ENCODE measurements around the gene CCDC136. TPM values are rescaled to one million over a fixed set of nuclear protein-coding genes. Genes with fewer than 3 reads are reported as not detected.

Gene CCDC136
- total RNA-seq, 1 donor from 2014 or later: 0.26 TPM

DNA sequence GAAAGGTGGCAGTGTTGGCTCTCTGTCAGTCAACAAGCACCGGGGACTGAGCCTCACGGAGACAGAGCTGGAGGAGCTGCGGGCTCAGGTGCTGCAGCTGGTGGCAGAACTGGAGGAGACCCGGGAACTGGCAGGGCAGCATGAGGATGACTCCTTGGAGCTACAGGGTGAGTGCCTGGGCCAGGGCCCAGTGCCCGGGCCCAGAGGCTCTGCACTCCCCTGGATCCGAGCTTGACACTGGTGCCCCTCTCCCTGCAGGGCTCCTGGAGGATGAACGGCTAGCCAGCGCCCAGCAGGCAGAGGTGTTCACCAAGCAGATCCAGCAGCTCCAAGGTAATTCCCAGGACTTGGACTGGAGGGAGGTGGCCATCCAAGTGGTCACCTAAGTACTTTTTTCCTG lies 2.7 kb downstream of the CCDC136 start:
- H3K4me3 ChIP-seq (ENCODE audit: low read depth, low read length): no peak overlapping the region
- no peak for FAIRE-seq
- no peak for DNase-seq (ENCODE audit: low read depth)
- no peaks in the 10 kb centered on the region for H3K36me3 ChIP-seq (ENCODE audit: control insufficient read depth, insufficient read depth, low read length)
- no peaks in the 10 kb centered on the region for H3K27me3 ChIP-seq (ENCODE audit: control insufficient read depth, insufficient read depth, low read length)
- TF ChIP-seq, protein P1, sequence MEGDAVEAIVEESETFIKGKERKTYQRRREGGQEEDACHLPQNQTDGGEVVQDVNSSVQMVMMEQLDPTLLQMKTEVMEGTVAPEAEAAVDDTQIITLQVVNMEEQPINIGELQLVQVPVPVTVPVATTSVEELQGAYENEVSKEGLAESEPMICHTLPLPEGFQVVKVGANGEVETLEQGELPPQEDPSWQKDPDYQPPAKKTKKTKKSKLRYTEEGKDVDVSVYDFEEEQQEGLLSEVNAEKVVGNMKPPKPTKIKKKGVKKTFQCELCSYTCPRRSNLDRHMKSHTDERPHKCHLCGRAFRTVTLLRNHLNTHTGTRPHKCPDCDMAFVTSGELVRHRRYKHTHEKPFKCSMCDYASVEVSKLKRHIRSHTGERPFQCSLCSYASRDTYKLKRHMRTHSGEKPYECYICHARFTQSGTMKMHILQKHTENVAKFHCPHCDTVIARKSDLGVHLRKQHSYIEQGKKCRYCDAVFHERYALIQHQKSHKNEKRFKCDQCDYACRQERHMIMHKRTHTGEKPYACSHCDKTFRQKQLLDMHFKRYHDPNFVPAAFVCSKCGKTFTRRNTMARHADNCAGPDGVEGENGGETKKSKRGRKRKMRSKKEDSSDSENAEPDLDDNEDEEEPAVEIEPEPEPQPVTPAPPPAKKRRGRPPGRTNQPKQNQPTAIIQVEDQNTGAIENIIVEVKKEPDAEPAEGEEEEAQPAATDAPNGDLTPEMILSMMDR (IDR thresholded peaks at IDR 0.05; ENCODE audit: insufficient read depth, low read length, severe bottlenecking): no peak

DNA sequence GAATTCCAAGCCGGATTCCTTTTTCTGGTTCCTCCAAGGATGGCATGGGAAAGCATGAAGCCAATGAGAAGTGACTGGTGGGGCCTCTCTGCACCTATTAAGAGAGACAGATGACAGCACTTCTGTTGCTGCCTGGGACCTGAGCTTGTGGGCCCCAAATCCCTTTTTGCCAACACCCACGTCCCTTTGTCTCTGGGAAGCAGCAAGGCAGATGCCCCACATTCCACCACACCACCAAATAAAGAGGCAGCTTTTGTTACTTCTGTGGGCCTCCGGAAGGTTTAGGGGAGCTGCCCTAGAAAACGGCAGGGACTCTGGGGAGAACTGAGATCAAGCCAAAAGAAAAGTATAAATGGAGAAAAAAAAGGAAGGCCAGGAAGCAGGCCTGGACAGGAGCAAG lies 3.4 kb downstream of the CCDC136 start:
- TF ChIP-seq, protein P1 (IDR thresholded peaks at IDR 0.05; ENCODE audit: insufficient read depth, low read length, severe bottlenecking): no peak
- Histone ChIP-seq H3K36me3 (ENCODE audit: control insufficient read depth, insufficient read depth, low read length) (no peaks in the 10 kb centered on the region), H3K4me3 (ENCODE audit: low read depth, low read length) (no peak overlapping the region), H3K27me3 (ENCODE audit: control insufficient read depth, insufficient read depth, low read length) (no peaks in the 10 kb centered on the region)
- FAIRE-seq: no peak
- no peak for DNase-seq (ENCODE audit: low read depth)

DNA sequence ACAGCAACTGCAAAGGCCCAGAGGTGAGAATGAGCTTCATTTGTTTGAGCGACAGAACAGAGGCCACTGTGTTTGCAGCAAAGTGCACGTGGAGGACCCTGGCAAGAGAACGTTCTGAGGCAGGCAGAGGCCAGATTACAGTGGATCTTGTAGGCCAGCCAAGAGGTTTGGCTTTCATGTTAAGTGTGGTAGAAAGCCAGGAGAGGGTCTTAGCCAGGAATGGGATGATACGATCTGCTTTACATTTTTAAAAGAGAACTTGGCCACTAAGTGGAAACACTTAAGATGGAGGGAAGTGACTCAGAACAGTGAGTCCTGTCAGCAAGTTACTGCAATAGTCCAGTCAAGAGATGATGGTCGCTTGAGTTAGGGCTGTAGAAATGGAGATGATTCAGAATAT lies 4.6 kb downstream of the CCDC136 start:
- H3K4me3 ChIP-seq (ENCODE audit: low read depth, low read length): no peak overlapping the region
- FAIRE-seq (no peak), DNase-seq (ENCODE audit: low read depth) (peak; percentile 31)
- TF ChIP-seq, protein P1 (IDR thresholded peaks at IDR 0.05; ENCODE audit: insufficient read depth, low read length, severe bottlenecking): no peak
- H3K36me3 ChIP-seq (ENCODE audit: control insufficient read depth, insufficient read depth, low read length): no peaks in the 10 kb centered on the region
- no peaks in the 10 kb centered on the region for H3K27me3 ChIP-seq (ENCODE audit: control insufficient read depth, insufficient read depth, low read length)

DNA sequence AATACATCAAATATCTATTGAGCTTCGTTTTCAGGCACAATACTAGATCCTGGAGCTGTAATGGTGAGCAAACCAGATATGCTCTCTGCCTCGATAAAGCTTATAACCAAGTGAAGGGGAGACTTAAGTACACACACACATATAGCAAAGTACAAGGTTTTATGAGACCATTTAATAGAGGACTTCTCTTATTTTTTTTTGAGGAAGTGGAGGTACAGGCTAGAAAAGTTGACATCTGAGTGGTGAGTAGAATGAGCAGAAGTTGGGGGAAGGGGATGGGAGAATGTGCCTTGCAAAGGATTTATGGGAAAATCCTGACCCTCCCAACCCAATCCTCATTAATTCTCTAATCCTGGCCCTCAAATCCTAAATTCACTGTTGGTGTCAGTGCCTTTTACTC lies 7.7 kb downstream of the CCDC136 start:
- H3K36me3 ChIP-seq (ENCODE audit: control insufficient read depth, insufficient read depth, low read length): no peaks in the 10 kb centered on the region
- no peak overlapping the region for H3K4me3 ChIP-seq (ENCODE audit: low read depth, low read length)
- DNase-seq (ENCODE audit: low read depth) (no peak), FAIRE-seq (no peak)
- TF ChIP-seq, protein P1 (IDR thresholded peaks at IDR 0.05; ENCODE audit: insufficient read depth, low read length, severe bottlenecking): no peak
- H3K27me3 ChIP-seq (ENCODE audit: control insufficient read depth, insufficient read depth, low read length): no peaks in the 10 kb centered on the region

DNA sequence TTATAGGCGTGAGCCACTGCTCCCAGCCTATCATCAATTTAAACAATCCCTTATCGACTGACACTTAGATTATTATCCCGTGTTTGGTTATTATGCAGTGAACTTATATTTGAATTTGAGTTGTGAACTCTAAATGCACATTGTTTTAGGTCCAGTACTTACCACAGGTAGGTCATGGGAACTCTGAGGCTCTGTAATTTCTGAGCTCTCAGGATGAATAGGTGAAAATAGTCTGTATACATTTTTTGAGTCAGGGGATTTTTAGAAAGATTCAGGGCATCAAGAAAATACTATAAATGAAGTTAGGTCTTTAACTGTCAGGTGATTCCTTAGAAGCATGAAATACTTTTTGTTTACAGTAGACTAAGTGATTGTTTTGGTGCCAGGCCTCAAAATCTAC lies 8.8 kb downstream of the CCDC136 start:
- no peaks in the 10 kb centered on the region for H3K27me3 ChIP-seq (ENCODE audit: control insufficient read depth, insufficient read depth, low read length)
- no peak overlapping the region for H3K4me3 ChIP-seq (ENCODE audit: low read depth, low read length)
- H3K36me3 ChIP-seq (ENCODE audit: control insufficient read depth, insufficient read depth, low read length): no peaks in the 10 kb centered on the region
- DNase-seq (ENCODE audit: low read depth): no peak
- no peak for FAIRE-seq
- TF ChIP-seq, protein P1 (IDR thresholded peaks at IDR 0.05; ENCODE audit: insufficient read depth, low read length, severe bottlenecking): no peak

DNA sequence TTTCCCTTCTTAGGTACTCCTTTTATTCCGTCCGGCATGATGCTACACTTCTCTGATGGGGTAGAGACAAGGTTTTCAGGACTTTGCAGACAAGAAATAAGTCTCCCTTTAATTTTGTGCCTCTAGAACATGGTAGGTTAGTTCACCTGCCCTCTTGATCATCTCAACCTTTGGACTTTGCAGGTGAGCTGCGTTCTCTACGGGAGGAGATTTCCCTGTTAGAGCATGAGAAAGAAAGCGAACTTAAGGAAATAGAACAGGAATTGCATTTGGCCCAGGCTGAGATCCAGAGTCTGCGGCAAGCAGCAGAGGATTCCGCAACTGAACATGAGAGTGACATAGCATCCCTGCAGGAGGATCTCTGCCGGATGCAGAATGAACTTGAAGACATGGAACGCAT lies 9.2 kb downstream of the CCDC136 start:
- TF ChIP-seq, protein P1 (IDR thresholded peaks at IDR 0.05; ENCODE audit: insufficient read depth, low read length, severe bottlenecking): no peak

More for the DNA sequence above, 9.2 kb downstream of the CCDC136 start:
- Histone ChIP-seq H3K4me3 (ENCODE audit: low read depth, low read length) (no peak overlapping the region), H3K27me3 (ENCODE audit: control insufficient read depth, insufficient read depth, low read length) (no peaks in the 10 kb centered on the region), H3K36me3 (ENCODE audit: control insufficient read depth, insufficient read depth, low read length) (no peaks in the 10 kb centered on the region)
- FAIRE-seq (no peak), DNase-seq (ENCODE audit: low read depth) (no peak)
